H1 (cell line): Measurements from ENCODE around the gene TMEM200B. TPM values are rescaled to one million over a fixed set of nuclear protein-coding genes. Genes with fewer than 3 reads are reported as not detected.
A peak's percentile ranks its signal among the peaks of the same experiment; 100 is the strongest.

Experiments
- CTCF ChIA-PET: fragments of 300-600 bp; sonication (Branson Sonifier 250); formaldehyde crosslinking; loops from one replicate; lab custom pipeline; 2021; ENCODE audit not compliant: partially characterized antibody; lab: Charles Lee
- POLR2A ChIA-PET: fragments of 300-600 bp; sonication (Branson Sonifier 250); formaldehyde crosslinking; loops from one replicate; lab custom pipeline; 2021; ENCODE audit warnings: inconsistent platforms; ENCODE audit not compliant: partially characterized antibody; lab: Charles Lee
- DNase-seq, 2 experiments: peaks; one replicate each; pipeline versions ENCODE4 v3.0.0 to v3.0.0-alpha.2; 2010 to 2022; ENCODE audit warnings: low spot score in 2 of 2, low read depth in 1 of 2, mixed read lengths in 1 of 2
- FAIRE-seq: peaks from 2 replicates; lab custom pipeline; 2011; peaks lifted over from hg19 to GRCh38; lab: Jason Lieb, UNC
- H2AFZ ChIP-seq: 2 replicates; pipeline ENCODE4 v1.8.1; 2012; ENCODE audit warnings: low read length, inconsistent platforms
- H2AK5ac ChIP-seq: 2 replicates; pipeline ENCODE4 v1.6.1; 2013; ENCODE audit warnings: low read depth, low read length
- H2BK120ac ChIP-seq: replicated peaks from 2 replicates; pipeline ENCODE3; 2013; ENCODE audit warnings: low read depth, low read length, inconsistent platforms
- H2BK12ac ChIP-seq: 2 replicates; pipeline ENCODE4 v1.6.1; 2013; ENCODE audit warnings: low read depth, low read length
- H2BK15ac ChIP-seq: 2 replicates; pipeline ENCODE4 v1.6.1; 2013; ENCODE audit warnings: low read length
- H2BK20ac ChIP-seq: 2 replicates; pipeline ENCODE4 v1.6.1; 2013; ENCODE audit warnings: low read length
- H2BK5ac ChIP-seq: 2 replicates; pipeline ENCODE4 v1.6.1; 2013; ENCODE audit warnings: low read depth, low read length
- H3K14ac ChIP-seq: 2 replicates; pipeline ENCODE4 v1.6.1; 2013; ENCODE audit warnings: inconsistent platforms; ENCODE audit not compliant: insufficient read length
- H3K18ac ChIP-seq: 2 replicates; pipeline ENCODE4 v1.6.1; 2013; ENCODE audit warnings: low read length; ENCODE audit errors: extremely low read depth
- H3K23ac ChIP-seq: 2 replicates; pipeline ENCODE4 v1.6.1; 2013; ENCODE audit warnings: inconsistent platforms; ENCODE audit not compliant: insufficient read length
- H3K23me2 ChIP-seq: 2 replicates; pipeline ENCODE4 v1.6.1; 2013; ENCODE audit warnings: low read depth, low read length
- H3K27ac ChIP-seq: 2 replicates; pipeline ENCODE4 v1.6.1; 2011; ENCODE audit warnings: low read depth, low read length, inconsistent platforms
- H3K27me3 ChIP-seq, 4 experiments: replicated peaks in 1 of 4; 1 replicate in 1 of 4; 2 replicates in 3 of 4; pipeline versions ENCODE4 v1.6.1 to v1.8.1; 2011 to 2013; ENCODE audit warnings: low read length in 3 of 4, mild to moderate bottlenecking in 3 of 4, inconsistent platforms in 2 of 4, mixed read lengths in 2 of 4, moderate library complexity in 1 of 4; ENCODE audit not compliant: control insufficient read depth in 3 of 4, insufficient read depth in 3 of 4; ENCODE audit errors: extremely low read depth in 1 of 4
- H3K36me3 ChIP-seq, 4 experiments: 2 replicates each; pipeline versions ENCODE4 v1.6.1 to v1.8.1; 2011 to 2013; ENCODE audit warnings: mild to moderate bottlenecking in 4 of 4, low read length in 3 of 4, moderate library complexity in 2 of 4, control low read depth in 1 of 4, inconsistent platforms in 1 of 4; ENCODE audit not compliant: insufficient read depth in 4 of 4, control insufficient read depth in 2 of 4
- H3K4ac ChIP-seq: replicated peaks from 2 replicates; pipeline ENCODE3; 2013; ENCODE audit warnings: low read length, low read depth, mixed read lengths, inconsistent platforms; ENCODE audit not compliant: insufficient read length
- H3K4me1 ChIP-seq, 4 experiments: replicated peaks in 1 of 4; 1 replicate in 1 of 4; 2 replicates in 3 of 4; pipeline versions ENCODE4 v1.6.1 to v1.8.1; 2011 to 2013; ENCODE audit warnings: low read length in 3 of 4, inconsistent platforms in 2 of 4, mixed read lengths in 1 of 4; ENCODE audit not compliant: insufficient read depth in 4 of 4, control insufficient read depth in 3 of 4
- H3K4me2 ChIP-seq, 2 experiments: 2 replicates each; pipeline versions ENCODE4 v1.6.1 to v1.8.1; 2011 to 2013; ENCODE audit warnings: low read depth in 2 of 2, low read length in 2 of 2, control low read depth in 1 of 2, inconsistent platforms in 1 of 2, mild to moderate bottlenecking in 1 of 2; ENCODE audit not compliant: insufficient read depth in 1 of 2
- H3K4me3 ChIP-seq, 4 experiments: fragments of 200-600, 300-600 bp in 1 of 4; sonication (generic), shearing (Covaris generic), sonication (Bioruptor Twin) in 1 of 4; 2 replicates each; pipeline versions ENCODE4 v1.5.1 to v1.8.1; 2011 to 2016; ENCODE audit warnings: low read length in 4 of 4, low read depth in 3 of 4, control low read depth in 2 of 4, inconsistent platforms in 2 of 4, mild to moderate bottlenecking in 2 of 4, mixed read lengths in 1 of 4, moderate library complexity in 1 of 4; ENCODE audit not compliant: insufficient read depth in 2 of 4; ENCODE audit errors: extremely low read depth in 1 of 4
- H3K56ac ChIP-seq: replicated peaks from 2 replicates; pipeline ENCODE3; 2013; ENCODE audit warnings: low read depth, mild to moderate bottlenecking, mixed read lengths, low read length, inconsistent platforms; ENCODE audit not compliant: insufficient read length
- H3K79me1 ChIP-seq: 2 replicates; pipeline ENCODE4 v1.6.1; 2013; ENCODE audit warnings: low read depth, low read length, control low read depth
- H3K79me2 ChIP-seq, 2 experiments: 2 replicates each; pipeline versions ENCODE4 v1.6.1 to v1.8.1; 2012 to 2013; ENCODE audit warnings: low read length in 2 of 2, mild to moderate bottlenecking in 2 of 2, inconsistent platforms in 1 of 2; ENCODE audit not compliant: insufficient read depth in 2 of 2, control insufficient read depth in 1 of 2
- H3K9ac ChIP-seq, 4 experiments: replicated peaks in 1 of 4; 1 replicate in 1 of 4; 2 replicates in 3 of 4; pipeline versions ENCODE4 v1.6.1 to v1.8.1; 2011 to 2013; ENCODE audit warnings: low read depth in 3 of 4, low read length in 3 of 4, control low read depth in 2 of 4, mild to moderate bottlenecking in 2 of 4, moderate library complexity in 2 of 4, inconsistent platforms in 1 of 4; ENCODE audit errors: extremely low read depth in 1 of 4
- H3K9me3 ChIP-seq, 2 experiments: 2 replicates each; pipeline versions ENCODE4 v1.6.1 to v1.8.1; 2012 to 2013; ENCODE audit warnings: mild to moderate bottlenecking in 2 of 2, moderate library complexity in 2 of 2, control low read depth in 1 of 2, inconsistent platforms in 1 of 2, low read depth in 1 of 2, low read length in 1 of 2, mixed read lengths in 1 of 2; ENCODE audit not compliant: insufficient read depth in 2 of 2
- H4K20me1 ChIP-seq, 2 experiments: replicated peaks in 1 of 2; 2 replicates each; pipeline versions ENCODE3 to v1.8.1; 2011 to 2013; ENCODE audit warnings: inconsistent platforms in 2 of 2, low read length in 2 of 2, mild to moderate bottlenecking in 1 of 2; ENCODE audit not compliant: insufficient read depth in 2 of 2, control insufficient read depth in 1 of 2
- H4K5ac ChIP-seq: 2 replicates; pipeline ENCODE4 v1.6.1; 2013; ENCODE audit warnings: low read length, low read depth, mixed read lengths, inconsistent platforms; ENCODE audit not compliant: insufficient read length
- H4K8ac ChIP-seq: 2 replicates; pipeline ENCODE4 v1.8.0; 2013; ENCODE audit warnings: mild to moderate bottlenecking, moderate library complexity, low read length, inconsistent platforms; ENCODE audit not compliant: insufficient read depth; ENCODE audit errors: extremely low read depth
- H4K91ac ChIP-seq: replicated peaks from 2 replicates; pipeline ENCODE3; 2013; ENCODE audit warnings: low read length, mixed read lengths, inconsistent platforms; ENCODE audit not compliant: insufficient read length
- CBX8 ChIP-seq: fragments of 300-800, 300-1000 bp; sonication (generic); IDR thresholded peaks from 2 replicates; pipeline ENCODE4 v1.7.1; 2016; ENCODE audit warnings: low read depth, low read length, borderline replicate concordance
- CEBPB ChIP-seq: IDR thresholded peaks from 2 replicates; pipeline ENCODE4 v1.6.1; 2012; ENCODE audit warnings: low read depth, low read length
- CHD1 ChIP-seq: IDR thresholded peaks from 2 replicates; pipeline ENCODE4 v1.6.1; 2012; ENCODE audit warnings: low read depth, low read length, improper control_type of control experiment
- POLR2A ChIP-seq, 2 experiments: IDR thresholded peaks; 1 replicate in 1 of 2; 2 replicates in 1 of 2; pipeline ENCODE4 v1.6.1; 2011; ENCODE audit warnings: low read depth in 2 of 2, low read length in 2 of 2, mild to moderate bottlenecking in 2 of 2; ENCODE audit errors: control extremely low read depth in 1 of 2
- POU5F1 ChIP-seq: IDR thresholded peaks from 2 replicates; pipeline ENCODE4 v1.6.1; 2011; ENCODE audit warnings: low read depth, mild to moderate bottlenecking, low read length, moderate library complexity
- SAP30 ChIP-seq: fragments of 300-600 bp; sonication (generic); IDR thresholded peaks from 2 replicates; pipeline ENCODE4 v1.7.1; 2012; ENCODE audit warnings: low read length, moderate library complexity, mild to moderate bottlenecking, inconsistent platforms; ENCODE audit not compliant: insufficient read depth, insufficient replicate concordance
- SP2 ChIP-seq: IDR thresholded peaks from 2 replicates; pipeline ENCODE4 v1.6.1; 2012; ENCODE audit warnings: mild to moderate bottlenecking, low read length, inconsistent platforms
- WGBS, 2 experiments: shearing (Covaris generic) in 1 of 2; methylation state at CpG; one replicate each; pipeline versions ENCODE4 v1.1.6 to v1.1.7; 2013 to 2015; ENCODE audit warnings: low lambda C conversion rate in 2 of 2, mixed read lengths in 2 of 2, inconsistent platforms in 1 of 2, low coverage in 1 of 2, missing lambda C conversion rate in 1 of 2; ENCODE audit not compliant: insufficient replicate concordance in 2 of 2, insufficient coverage in 1 of 2, insufficient read length in 1 of 2; ENCODE audit errors: extremely low coverage in 1 of 2, missing lambda C conversion rate in 1 of 2; 5-methylcytosine and 5-hydroxymethylcytosine counted together
- polyA plus RNA-seq, 7 experiments: library from polyadenylated mRNA; depleted of rRNA in 3 of 7; stranded (reverse) in 5 of 7; unstranded in 2 of 7; fragments of >200 nt in 5 of 7; fragments of 200-250 nt in 2 of 7; gene quantifications; 1 replicate in 5 of 7; 2 replicates in 1 of 7; 4 replicates in 1 of 7; pipeline versions ENCODE4 v1.2.1 to v1.2.3, GENCODE V29; 2011 to 2013; ENCODE audit warnings: missing spikeins in 2 of 7, mixed read lengths in 2 of 7
- total RNA-seq: library from RNA; stranded (reverse); fragmentation: NEBNext Ultra II Directional; extraction: Animal tissue kit (Norgen Biotek cat#: 25700); gene quantifications from 2 replicates; pipeline ENCODE4 v1.2.1, GENCODE V29; 2021
- TF ChIP-seq, protein P1 (sequence below): IDR thresholded peaks from 2 replicates; pipeline ENCODE4 v1.6.1; 2012; ENCODE audit warnings: inconsistent platforms
- TF ChIP-seq, protein P2 (sequence below): IDR thresholded peaks from 2 replicates; pipeline ENCODE4 v1.6.1; 2011; ENCODE audit warnings: low read length, improper control_type of control experiment
- TF ChIP-seq, protein P3 (sequence below): IDR thresholded peaks from 2 replicates; pipeline ENCODE4 v1.6.1; 2011; ENCODE audit warnings: low read depth, mild to moderate bottlenecking, low read length; ENCODE audit not compliant: insufficient read depth

TMEM200B gene
- total and polyA plus RNA-seq, 2 of the 8 experiments (the other 6 are each of a cell fraction or from before 2014, with no cell fraction given) = 4.9 to 11.0 TPM

DNA sequence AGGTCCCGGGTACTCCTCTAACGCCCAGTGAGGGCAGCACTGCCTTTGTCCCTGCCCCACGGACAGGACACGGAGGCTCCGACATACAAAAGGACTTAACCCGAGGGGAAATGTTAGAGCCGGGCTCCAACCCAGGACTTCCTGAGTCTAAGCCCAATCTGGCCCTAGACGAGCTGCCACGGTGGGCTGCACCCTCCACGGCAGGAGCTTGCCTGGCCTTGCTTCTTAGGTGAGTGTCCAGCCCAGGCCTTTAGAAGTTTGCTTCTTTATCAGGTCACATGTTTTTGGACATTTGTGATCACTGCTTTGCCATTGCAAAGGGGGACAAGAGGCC lies 11.0 kb upstream of the TMEM200B start:
- H3K4me1 ChIP-seq = peaks cover 0 to 4% (median under 1%) of the 10 kb centered on the region in 4 experiments; a peak in 3 of 7 replicates
- CTCF ChIA-PET = interaction anchor here (1.0 to 3.5 kb wide), 6 partner anchors 10 to 247 kb away, joined by 3 to 13 read pairs (median 3); partner anchors contain the start of gene TMEM200B
- POLR2A ChIA-PET = interaction anchor here (0.6 to 2.7 kb wide), 5 partner anchors 10 to 47 kb away, joined by 3 to 19 read pairs (median 4); partner anchors contain the start of gene SRSF4
- no peaks in the 10 kb centered on the region for H4K20me1 ChIP-seq
- H3K79me1 ChIP-seq = no peaks in the 10 kb centered on the region
- H3K27ac ChIP-seq = no peak overlapping the region
- H3K4me3 ChIP-seq = no peak overlapping the region
- H3K56ac ChIP-seq = no peak overlapping the region
- no peak overlapping the region for H3K23ac ChIP-seq
- 0 out of 2 replicates have a peak overlapping the region, but pooled peaks have one; percentile 12 for H2BK5ac ChIP-seq
- H3K18ac ChIP-seq = peak overlapping the region; percentile 71; the same call in 1 of the 2 replicates
- H2AFZ ChIP-seq = no peak overlapping the region
- no peak overlapping the region for H2BK120ac ChIP-seq
- no peaks in the 10 kb centered on the region for H3K79me2 ChIP-seq
- WGBS, 2 experiments = 94% methylated on average over 10 of the region's 10 CpGs; no CpG with 5 or more reads in 1 of the 2 experiments
- H3K36me3 ChIP-seq = no peaks in the 10 kb centered on the region
- H3K9ac ChIP-seq = no peak overlapping the region
- H3K23me2 ChIP-seq = no peaks in the 10 kb centered on the region
- H3K14ac ChIP-seq = no peak overlapping the region
- no peaks in the 10 kb centered on the region for H3K27me3 ChIP-seq
- H4K91ac ChIP-seq = peak overlapping the region; percentile 74
- H2BK20ac ChIP-seq = no peak overlapping the region; the same call in 1 of the 2 replicates
- no peak overlapping the region; the same call in 1 of the 2 replicates for H4K8ac ChIP-seq
- FAIRE-seq (no peak), DNase-seq (no peak)
- H2AK5ac ChIP-seq = no peak overlapping the region
- H3K9me3 ChIP-seq = no peaks in the 10 kb centered on the region
- no peak overlapping the region for H4K5ac ChIP-seq
- H3K4me2 ChIP-seq = no peak overlapping the region
- H3K4ac ChIP-seq = peak overlapping the region; percentile 77
- H2BK12ac ChIP-seq = peak overlapping the region; percentile 88; the same call in 1 of the 2 replicates
- no peak overlapping the region; the same call in 1 of the 2 replicates for H2BK15ac ChIP-seq
- TF ChIP-seq CEBPB (no peak), CBX8 (no peak), POU5F1 (no peak), CHD1 (no peak), SAP30 (no peak), POLR2A (IDR thresholded peaks at IDR 0.05; ENCODE audit: control extremely low read depth in 1 of 2, low read depth in 2 of 2, low read length in 2 of 2) (no peak), SP2 (no peak)
- TF ChIP-seq, protein P1, sequence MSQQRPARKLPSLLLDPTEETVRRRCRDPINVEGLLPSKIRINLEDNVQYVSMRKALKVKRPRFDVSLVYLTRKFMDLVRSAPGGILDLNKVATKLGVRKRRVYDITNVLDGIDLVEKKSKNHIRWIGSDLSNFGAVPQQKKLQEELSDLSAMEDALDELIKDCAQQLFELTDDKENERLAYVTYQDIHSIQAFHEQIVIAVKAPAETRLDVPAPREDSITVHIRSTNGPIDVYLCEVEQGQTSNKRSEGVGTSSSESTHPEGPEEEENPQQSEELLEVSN = no peak
- TF ChIP-seq, protein P2, sequence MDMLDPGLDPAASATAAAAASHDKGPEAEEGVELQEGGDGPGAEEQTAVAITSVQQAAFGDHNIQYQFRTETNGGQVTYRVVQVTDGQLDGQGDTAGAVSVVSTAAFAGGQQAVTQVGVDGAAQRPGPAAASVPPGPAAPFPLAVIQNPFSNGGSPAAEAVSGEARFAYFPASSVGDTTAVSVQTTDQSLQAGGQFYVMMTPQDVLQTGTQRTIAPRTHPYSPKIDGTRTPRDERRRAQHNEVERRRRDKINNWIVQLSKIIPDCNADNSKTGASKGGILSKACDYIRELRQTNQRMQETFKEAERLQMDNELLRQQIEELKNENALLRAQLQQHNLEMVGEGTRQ = no peak
- TF ChIP-seq, protein P3, sequence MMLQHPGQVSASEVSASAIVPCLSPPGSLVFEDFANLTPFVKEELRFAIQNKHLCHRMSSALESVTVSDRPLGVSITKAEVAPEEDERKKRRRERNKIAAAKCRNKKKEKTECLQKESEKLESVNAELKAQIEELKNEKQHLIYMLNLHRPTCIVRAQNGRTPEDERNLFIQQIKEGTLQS = no peak
